SIG-M5 treated with dmso at 0.1 percent for 504 hours (cell line): Measurements from ENCODE around the gene AFMID.
A peak's percentile ranks its signal among the peaks of the same experiment; 100 is the strongest.

Source experiments
- DNase-seq: peaks from one replicate; lab custom pipeline; 2025; ENCODE audit not compliant: unreplicated experiment; lab: John Stamatoyannopoulos, UW

The AFMID gene

DNA sequence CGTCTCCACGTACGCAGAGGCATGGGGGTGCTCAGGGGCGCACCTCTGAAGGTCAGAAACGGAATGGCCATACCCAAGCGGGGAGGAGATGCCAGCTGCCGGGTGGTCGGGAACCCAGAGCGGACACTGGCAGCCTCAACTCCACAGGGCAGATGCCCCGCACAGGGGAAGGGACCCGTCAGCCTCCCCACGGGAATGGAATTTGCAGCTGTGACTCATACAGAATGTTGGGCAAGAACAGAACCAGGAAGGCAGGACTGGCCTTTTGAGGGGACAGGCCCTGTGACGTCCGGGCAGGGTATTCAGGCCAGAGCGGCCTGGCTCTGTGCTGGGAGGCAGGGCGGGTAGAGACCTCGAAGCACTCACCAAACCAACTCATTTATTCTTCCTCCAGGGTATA lies 7.8 kb upstream of the AFMID start:
- no peak for DNase-seq

DNA sequence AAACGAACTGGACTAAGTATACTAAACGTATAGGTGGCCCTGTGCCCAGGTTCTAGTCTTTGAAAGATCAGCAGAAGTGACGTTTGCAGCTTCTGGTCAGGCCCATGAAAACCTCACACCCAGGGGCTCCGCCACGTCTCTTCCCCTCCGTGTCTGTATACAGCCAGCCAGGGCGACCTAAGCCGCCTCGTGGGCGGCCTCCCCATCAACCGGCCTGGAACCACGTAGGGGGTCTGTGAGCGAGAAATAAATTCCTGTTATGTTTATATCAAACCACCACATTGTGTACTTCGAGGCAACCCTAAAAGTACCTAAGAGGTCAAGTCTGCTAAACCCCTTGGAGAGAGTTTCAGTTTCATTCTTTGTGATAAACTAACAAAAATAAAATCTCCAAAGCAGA lies 7.1 kb upstream of the AFMID start:
- DNase-seq: no peak

DNA sequence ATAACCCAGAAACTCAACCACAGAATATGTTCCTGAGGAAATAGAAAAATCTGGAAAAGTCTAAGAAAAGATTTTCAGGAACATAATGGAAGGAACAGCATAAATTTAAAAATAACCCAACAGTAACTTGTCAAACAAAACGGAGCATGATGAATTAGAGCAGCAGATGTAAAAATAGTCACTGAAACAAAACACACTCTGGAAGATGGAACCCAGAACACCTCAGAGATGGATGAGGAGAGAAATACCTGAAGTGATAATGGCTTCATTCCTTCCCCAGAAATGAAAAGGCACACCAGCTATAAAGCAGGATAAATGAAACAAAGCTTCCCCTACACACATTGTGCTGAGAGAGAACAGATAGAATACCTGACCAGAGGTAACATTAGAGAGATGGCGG lies 6.7 kb upstream of the AFMID start:
- DNase-seq: no peak

DNA sequence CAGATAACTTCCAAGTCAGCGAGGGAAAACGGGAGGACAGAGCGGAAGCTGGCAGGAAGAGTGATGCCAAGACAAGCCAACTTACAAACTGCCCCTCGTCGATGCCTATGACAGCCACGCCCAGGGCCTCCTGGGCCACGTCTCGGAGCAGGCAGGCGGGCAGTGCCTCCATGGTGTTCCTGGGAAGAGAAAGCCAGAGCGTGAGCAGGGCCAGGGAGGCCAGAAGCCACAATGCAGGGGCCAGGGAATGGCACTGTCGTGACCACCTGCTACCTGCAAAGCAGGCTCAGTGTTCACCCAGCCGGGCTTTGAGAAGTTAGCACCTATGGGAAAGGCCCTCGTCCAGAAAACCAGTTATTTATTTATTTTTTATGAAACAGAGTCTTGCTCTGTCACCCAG lies 4.7 kb upstream of the AFMID start:
- no peak for DNase-seq

DNA sequence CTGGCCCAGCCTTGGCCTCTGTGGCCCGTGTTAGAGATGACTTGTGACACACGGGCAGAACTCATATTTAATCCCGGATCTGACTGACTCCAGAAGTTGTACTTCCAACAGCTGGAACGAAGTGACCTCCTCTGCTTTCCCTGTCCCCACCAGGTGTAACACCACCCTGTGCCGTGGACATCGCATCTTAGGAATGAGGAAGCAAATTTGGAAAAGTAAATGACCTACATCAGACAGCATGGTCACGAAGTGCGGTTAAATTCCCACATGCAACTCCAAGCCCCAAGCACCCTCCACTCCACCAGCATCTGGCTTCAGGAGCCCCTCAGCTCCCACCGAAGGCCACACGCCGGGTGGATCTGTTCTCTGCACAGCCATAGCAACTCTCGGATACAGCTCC lies 3.2 kb upstream of the AFMID start:
- no peak for DNase-seq

DNA sequence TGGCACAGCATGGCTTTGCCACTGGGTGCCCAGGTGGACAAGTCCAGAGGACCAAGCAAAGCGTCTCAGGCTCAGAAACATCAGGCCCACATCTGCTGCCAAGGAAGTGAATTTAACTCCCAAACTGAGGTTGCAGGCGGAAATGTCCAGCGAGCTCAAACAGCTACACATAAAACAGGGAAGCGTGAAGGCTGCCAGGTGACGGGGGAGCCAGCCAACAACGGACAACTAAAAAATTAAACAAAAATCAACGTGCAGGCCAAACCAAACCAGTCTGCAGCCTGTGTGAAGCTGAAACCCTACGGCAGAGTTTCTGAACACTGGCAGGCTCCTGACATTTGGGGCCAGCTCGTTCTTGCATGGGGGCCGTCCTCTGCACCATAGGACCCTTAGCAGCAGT lies 2.8 kb upstream of the AFMID start:
- no peak for DNase-seq

DNA sequence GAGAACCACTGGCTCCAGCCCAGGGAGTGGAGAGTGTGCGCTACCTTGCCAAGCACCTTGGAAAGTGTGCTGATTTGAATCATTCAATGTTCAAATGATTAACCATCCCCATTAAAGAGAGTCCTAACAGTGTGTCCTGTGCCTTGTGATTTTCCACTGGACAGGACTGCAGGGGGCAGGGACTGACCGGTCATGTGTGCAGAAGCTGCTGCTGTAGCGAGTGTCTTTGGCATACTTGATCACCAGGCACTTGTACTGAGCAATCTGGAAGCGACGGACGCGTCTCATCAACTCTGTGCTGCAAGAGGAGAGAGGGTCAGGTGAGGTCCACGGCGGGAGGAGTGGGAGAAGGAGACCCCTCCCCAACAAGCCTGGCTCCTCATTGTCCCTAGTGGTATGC lies 2.3 kb upstream of the AFMID start:
- no peak for DNase-seq

DNA sequence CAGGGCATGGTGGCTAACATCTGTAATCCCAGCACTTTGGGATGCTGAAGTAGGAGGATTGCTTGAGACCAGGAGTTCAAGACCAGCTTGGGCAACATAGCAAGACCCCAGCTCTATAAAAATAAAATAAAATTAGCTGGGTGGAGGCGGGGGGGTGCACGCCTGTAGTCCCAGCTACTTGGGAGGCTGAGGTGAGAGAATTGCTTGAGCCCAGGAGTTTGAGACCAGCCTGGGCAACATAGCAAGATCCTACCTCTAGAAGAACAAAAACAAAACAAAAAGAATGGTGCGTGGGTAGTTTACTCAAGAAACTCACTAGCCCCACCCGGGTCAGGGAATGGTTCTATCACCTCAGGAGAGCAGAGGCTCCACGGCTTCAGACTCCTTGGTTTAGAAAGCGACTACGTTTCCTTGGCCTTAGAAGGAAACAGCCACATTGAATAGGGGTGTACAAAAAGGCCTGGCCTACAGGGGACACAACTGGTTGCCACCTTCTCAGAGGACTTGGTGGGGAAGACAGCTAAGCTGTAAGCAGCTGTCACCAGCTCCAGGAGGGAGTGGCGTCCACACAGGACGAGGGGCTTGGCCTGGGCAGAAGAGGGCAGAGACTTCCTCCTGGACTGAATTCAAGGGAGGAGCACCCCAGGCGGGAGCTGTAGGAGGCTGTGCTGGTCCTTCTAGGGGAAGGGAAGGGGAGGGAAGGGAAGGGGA lies 1.0 kb upstream of the AFMID start:
- DNase-seq: peak; percentile 71

DNA sequence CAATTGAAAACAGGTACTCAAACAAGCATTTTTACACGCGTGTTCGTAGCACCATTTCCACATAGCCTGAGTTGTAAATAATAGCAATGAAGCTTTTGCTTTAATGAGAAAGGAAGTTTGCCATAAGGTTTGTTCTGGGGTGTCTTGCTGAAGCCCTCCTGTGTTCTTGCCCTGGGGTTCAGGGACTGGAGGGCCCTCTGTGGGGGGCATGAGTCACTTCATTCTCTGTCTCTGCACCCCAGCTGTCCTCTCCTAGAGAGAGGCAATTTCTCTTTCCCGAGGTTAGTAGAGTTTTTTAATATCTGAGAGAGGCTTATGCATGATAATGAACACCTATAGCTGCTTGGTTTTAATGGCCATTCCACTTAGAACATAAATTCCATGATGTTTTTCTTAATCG lies 9.6 kb downstream of the AFMID start:
- no peak for DNase-seq

DNA sequence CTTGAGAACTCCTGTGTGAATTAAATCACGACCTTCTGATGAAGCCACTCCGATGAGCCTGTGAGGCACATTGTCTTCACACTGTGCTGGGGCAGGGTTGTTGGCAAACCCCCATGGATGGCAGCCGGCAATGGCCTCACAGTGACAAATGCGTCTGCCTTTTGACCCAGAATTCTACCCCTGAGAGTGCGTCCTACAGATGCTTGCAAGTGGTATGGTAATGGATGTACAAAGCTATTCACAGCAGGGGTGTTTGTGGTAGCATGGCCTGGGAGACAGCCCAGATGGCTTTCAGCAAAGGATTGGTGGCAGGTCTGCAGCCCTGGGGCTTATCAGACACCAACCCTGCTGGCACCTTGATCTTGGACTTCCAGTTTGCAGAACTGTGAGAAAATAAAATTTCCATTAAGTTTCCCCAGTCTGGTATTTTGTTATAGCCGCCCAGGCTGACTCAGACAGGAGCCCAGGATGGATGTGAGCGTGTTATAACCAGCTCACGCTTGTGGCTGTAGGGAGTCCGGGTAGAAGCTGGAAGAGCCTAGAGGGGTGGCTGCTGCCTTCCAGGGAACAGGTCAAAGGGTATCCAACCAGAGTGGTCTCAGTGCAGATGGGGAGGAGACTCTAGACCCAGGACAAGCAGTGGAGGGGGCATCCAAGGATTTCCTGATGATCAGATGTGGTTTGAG lies 10.1 kb downstream of the AFMID start:
- no peak for DNase-seq

DNA sequence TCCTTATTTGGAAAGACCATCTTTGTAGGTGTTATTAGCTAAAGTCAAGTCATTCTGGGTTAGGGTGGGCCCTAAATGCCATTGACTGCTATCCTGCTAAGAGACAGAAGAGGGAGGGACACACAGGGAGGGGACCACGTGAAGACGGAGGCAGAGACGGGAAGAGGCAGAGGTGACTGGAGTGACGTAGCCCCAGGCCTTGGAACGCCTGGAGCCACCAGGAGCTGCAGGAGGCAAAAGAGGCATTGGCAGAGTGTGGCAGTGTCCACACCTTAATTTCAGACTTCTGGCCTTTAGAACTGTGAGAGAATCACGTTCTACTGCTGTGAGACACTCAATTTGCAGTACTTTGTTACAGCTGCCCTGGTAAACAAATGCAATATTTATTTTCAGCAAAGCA lies 13.3 kb downstream of the AFMID start:
- no peak for DNase-seq

DNA sequence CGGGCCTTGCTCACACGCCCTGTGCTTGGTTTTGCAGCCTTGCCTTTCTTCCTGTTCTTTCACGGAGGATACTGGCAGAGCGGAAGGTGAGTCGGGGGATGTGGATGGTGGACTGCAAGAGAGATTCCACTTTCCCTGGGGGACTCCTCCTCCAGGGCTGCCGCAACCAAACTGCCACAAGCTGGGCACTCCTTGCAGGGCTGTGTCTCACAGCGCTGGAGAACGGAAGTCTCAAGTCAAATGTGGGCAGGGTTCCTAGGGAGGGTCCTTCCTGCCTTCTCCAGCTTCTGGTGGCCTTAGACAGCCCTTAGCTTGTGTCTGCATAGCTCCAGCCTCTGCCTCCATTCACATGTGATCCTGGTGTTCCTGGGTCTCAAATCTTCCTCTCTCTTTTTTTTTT lies 15.5 kb downstream of the AFMID start:
- no peak for DNase-seq

DNA sequence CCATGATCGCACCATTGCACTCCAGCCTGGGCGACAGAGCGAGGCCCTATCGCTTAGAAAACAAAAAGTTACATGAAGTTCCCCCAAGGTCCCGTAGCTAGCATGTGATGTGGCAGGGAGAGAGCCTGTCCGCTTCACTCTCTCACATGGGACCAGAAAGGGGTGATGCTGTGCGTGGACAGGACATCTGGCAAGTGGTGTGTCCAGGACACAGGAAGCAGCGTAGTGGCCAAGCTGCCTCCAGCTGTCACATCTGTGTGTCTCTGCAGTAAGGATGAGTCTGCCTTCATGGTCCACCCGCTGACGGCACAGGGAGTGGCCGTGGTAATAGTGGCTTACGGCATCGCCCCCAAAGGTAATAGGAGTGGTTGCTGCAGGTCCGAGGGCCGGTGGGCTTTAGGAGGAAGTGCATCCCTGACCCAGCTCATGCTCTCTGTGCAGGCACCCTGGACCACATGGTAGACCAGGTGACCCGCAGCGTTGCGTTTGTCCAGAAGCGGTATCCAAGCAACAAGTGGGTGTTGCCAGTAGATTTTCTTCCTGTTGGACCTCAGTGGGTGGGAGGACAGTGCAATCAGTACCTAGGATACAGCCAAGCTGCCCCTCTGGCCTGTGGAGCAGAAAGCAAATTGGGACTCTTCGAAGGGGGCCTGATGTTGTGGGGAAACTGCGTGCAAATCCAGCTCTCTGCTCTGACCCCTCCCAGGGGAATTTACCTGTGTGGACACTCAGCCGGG lies 17.4 kb downstream of the AFMID start:
- no peak for DNase-seq

DNA sequence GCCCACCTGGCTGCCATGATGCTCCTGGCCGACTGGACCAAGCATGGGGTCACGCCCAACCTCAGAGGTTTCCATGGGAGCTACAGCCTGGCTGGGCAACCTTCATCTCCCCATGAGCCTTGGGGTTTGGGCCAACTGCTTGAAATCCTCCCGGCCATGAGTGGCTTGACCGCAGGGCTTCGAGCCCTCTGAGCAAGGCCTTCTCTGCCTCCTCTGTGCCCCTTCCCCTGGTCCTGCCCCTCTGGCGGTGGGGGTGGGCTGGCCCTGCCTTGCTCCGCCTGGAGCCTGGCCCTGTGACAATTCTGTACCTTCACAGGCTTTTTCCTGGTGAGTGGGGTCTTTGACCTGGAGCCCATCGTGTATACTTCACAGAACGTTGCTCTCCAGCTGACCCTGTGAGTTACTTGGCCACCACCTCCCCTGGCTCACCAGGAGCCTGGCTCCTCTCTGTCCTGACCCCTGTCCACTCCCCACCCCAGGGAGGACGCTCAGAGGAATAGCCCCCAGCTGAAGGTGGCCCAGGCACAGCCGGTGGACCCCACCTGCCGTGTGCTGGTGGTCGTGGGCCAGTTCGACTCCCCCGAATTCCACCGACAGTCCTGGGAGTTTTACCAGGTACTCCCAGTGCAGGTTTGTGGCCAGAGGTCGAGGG lies 18.1 kb downstream of the AFMID start:
- DNase-seq: no peak

DNA sequence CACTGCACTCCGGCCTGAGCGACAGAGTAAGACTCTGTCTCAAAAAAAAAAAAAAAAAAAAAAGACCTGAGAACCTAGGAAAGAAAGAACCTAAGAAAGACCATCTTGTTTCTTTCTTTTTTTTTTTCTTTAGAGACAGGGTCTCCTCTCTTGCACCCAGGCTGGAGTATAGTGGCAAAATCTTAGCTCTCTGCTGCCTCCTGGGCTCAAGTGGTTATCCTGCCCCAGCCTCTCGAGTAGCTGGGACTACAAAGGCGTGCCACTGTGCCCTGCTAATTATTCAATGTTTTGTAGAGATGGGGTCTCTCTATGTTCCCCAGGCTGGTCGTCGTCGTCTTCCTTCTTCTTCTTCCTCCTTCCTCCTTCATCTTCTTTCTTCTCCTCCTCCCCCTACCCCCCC lies 19.1 kb downstream of the AFMID start:
- no peak for DNase-seq

DNA sequence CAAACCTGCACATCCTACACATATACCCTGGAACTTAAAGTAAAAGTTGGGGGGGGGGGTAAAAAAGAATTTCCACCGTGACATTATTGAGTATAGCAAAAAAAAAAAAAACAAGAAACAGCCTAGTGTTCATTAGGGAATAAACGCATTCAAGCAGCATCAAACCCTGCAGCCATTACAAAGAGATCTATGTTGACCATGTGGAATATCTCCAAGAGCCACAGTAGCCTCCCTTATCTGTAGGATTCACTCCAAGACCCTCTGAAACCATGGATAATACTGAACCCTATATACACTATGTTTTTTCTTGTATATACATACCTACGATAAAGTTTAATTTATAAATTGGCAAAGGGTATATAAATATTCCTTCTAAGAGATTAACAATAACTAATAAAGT lies 21.3 kb downstream of the AFMID start:
- no peak for DNase-seq

DNA sequence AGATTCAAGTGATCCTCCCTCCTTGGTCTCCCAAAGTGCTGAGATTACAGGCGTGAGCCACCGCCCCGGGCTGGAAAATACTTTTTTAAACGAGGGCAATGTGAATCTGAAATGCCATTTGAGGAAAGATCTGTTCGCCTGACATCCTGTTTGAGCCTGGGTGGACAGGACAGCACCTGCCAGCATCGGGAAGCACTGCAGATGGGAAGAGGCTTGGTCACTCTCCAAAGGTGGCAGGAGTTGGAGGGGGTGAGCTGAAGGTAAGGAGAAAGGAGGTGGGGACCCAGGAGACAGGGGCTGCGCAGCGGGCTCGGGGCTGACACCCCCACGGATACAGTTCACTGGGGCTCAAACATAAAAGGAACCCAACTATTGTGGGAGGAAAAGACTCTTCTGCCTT lies 22.9 kb downstream of the AFMID start:
- DNase-seq: no peak

DNA sequence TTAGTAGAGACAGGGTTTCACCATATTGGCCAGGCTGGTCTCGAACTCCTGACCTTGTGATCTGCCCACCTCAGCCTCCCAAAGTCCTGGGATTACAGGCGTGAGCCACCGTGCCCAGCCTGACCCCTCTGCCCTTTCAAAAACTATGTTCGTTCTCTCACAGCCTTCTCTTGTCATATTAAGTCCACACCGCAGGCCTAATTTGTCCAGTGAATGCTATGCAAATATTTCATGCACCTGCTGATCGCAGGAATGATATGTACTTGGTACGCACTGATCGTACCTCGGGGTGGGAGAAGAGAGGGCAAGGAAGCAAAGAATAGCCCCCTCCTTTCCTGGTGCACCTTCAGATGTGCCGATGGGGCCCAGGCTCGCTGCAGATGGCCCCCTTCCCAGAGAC lies 23.9 kb downstream of the AFMID start:
- no peak for DNase-seq

DNA sequence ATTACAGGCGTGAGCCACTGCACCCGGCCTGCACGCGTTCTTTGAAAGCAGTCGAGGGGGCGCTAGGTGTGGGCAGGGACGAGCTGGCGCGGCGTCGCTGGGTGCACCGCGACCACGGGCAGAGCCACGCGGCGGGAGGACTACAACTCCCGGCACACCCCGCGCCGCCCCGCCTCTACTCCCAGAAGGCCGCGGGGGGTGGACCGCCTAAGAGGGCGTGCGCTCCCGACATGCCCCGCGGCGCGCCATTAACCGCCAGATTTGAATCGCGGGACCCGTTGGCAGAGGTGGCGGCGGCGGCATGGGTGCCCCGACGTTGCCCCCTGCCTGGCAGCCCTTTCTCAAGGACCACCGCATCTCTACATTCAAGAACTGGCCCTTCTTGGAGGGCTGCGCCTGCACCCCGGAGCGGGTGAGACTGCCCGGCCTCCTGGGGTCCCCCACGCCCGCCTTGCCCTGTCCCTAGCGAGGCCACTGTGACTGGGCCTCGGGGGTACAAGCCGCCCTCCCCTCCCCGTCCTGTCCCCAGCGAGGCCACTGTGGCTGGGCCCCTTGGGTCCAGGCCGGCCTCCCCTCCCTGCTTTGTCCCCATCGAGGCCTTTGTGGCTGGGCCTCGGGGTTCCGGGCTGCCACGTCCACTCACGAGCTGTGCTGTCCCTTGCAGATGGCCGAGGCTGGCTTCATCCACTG lies 27.0 kb downstream of the AFMID start, which contains the start of gene BIRC5:
BIRC5 (plus strand) TSS at position 238 of the 690 bp plus-strand sequence; CDS start at position 302, 64 bp downstream.
- peak; percentile 90 for DNase-seq

DNA sequence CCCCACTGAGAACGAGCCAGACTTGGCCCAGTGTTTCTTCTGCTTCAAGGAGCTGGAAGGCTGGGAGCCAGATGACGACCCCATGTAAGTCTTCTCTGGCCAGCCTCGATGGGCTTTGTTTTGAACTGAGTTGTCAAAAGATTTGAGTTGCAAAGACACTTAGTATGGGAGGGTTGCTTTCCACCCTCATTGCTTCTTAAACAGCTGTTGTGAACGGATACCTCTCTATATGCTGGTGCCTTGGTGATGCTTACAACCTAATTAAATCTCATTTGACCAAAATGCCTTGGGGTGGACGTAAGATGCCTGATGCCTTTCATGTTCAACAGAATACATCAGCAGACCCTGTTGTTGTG lies 27.5 kb downstream of the AFMID start:
- no peak for DNase-seq
